GM12878 (cell line): ENCODE measurements around the gene E2F2. TPM values are rescaled to one million over a fixed set of nuclear protein-coding genes. Genes with fewer than 3 reads are reported as not detected.

Experiments
- ATAC-seq: fragments of 200-7000 bp; cut with Tn5 transposase; 3 replicates; pipeline ENCODE4 v1.9.1; 2020; ENCODE audit warnings: mild to moderate bottlenecking, moderate library complexity
- BruUV-seq: library from RNA; stranded (reverse); fragments of 400-500 nt; replicated peaks from 2 replicates; lab custom pipeline; 2021; lab: Mats Ljungman, UMichigan
- CTCF ChIA-PET: fragments of 300-600 bp; sonication (Branson Sonifier 250); formaldehyde crosslinking; extraction: SDS; loops from one replicate; lab custom pipeline; 2021; ENCODE audit warnings: inconsistent platforms; lab: Yijun Ruan, JAX
- POLR2A ChIA-PET: fragments of 350-600 bp; formaldehyde crosslinking; extraction: SDS; loops from one replicate; lab custom pipeline; 2021; ENCODE audit warnings: inconsistent platforms; lab: Charles Lee
- RAD21 ChIA-PET: fragments of 300-600 bp; sonication (Branson Sonifier 250); formaldehyde crosslinking; loops from one replicate; lab custom pipeline; 2023; ENCODE audit warnings: antibody characterized with exemption; ENCODE audit not compliant: unreplicated experiment; lab: Charles Lee
- SMC1A ChIA-PET: fragments of 300-600 bp; sonication (Branson Sonifier 250); formaldehyde crosslinking; loops from one replicate; lab custom pipeline; 2023; ENCODE audit not compliant: unreplicated experiment, uncharacterized antibody; lab: Charles Lee
- DNase-seq: peaks from one replicate; pipeline ENCODE4 v3.0.0-alpha.2; 2011; ENCODE audit warnings: low read depth, low spot score
- FAIRE-seq: peaks from 3 replicates; lab custom pipeline; 2011; peaks lifted over from hg19 to GRCh38; lab: Jason Lieb, UNC
- H2AFZ ChIP-seq: 2 replicates; pipeline ENCODE4 v1.6.0; 2011; ENCODE audit warnings: low read depth, low read length, control low read depth; ENCODE audit not compliant: control insufficient read depth
- H3K27ac ChIP-seq: 2 replicates; pipeline ENCODE4 v1.5.1; 2011; ENCODE audit warnings: control low read depth; ENCODE audit not compliant: control insufficient read depth, insufficient read depth
- H3K27me3 ChIP-seq, 2 experiments: replicated peaks in 1 of 2; 2 replicates each; pipeline versions ENCODE4 v1.6.0 to v1.6.1; 2011; ENCODE audit warnings: low read length in 1 of 2; ENCODE audit not compliant: control insufficient read depth in 2 of 2, insufficient read depth in 2 of 2
- H3K36me3 ChIP-seq, 2 experiments: 2 replicates each; pipeline ENCODE4 v1.5.1; 2011; ENCODE audit warnings: low read length in 1 of 2; ENCODE audit not compliant: control insufficient read depth in 2 of 2, insufficient read depth in 2 of 2
- H3K4me1 ChIP-seq: 2 replicates; pipeline ENCODE4 v1.6.1; 2011; ENCODE audit warnings: mild to moderate bottlenecking, low read length, moderate library complexity, mixed read lengths; ENCODE audit not compliant: control insufficient read depth, insufficient read depth
- H3K4me2 ChIP-seq: 2 replicates; pipeline ENCODE4 v1.6.0; 2011; ENCODE audit warnings: control low read depth; ENCODE audit not compliant: control insufficient read depth, insufficient read depth
- H3K4me3 ChIP-seq: fragments of 200-600 bp; sonication (generic); 2 replicates; pipeline ENCODE4 v1.5.1; 2016
- H3K79me2 ChIP-seq: 2 replicates; pipeline ENCODE4 v1.6.0; 2011; ENCODE audit warnings: low read length; ENCODE audit not compliant: control insufficient read depth, insufficient read depth
- H3K9ac ChIP-seq: 2 replicates; pipeline ENCODE4 v1.8.0; 2011; ENCODE audit warnings: low read length, control low read depth, mixed read lengths; ENCODE audit not compliant: control insufficient read depth, insufficient read depth
- H3K9me3 ChIP-seq: replicated peaks from 3 replicates; pipeline ENCODE4 v1.5.1; 2011; ENCODE audit warnings: mild to moderate bottlenecking, low read length; ENCODE audit not compliant: control insufficient read depth, insufficient read depth
- H4K20me1 ChIP-seq: 2 replicates; pipeline ENCODE4 v1.6.0; 2011; ENCODE audit not compliant: control insufficient read depth, insufficient read depth
- BRCA1 ChIP-seq: IDR thresholded peaks from 2 replicates; pipeline ENCODE4 v1.6.1; 2011; ENCODE audit warnings: low read depth, low read length, improper control_type of control experiment
- GABPA ChIP-seq: IDR thresholded peaks from 2 replicates; pipeline ENCODE4 v1.6.1; 2014; ENCODE audit warnings: antibody characterized with exemption, low read depth, mild to moderate bottlenecking, inconsistent platforms
- KAT2A ChIP-seq: conservative IDR thresholded peaks from 2 replicates; pipeline ENCODE4 v1.6.1; 2011; ENCODE audit warnings: low read depth, low read length; ENCODE audit not compliant: control insufficient read depth
- NBN ChIP-seq: fragments of 450-650 bp; IDR thresholded peaks from 2 replicates; pipeline ENCODE4 v1.6.1; 2016
- NR2F1 ChIP-seq: fragments of 450-650 bp; conservative IDR thresholded peaks from 2 replicates; pipeline ENCODE4 v1.6.1; 2017; ENCODE audit warnings: mild to moderate bottlenecking
- SMARCA5 ChIP-seq: fragments of 450-650 bp; IDR thresholded peaks from 2 replicates; pipeline ENCODE4 v1.6.1; 2017; ENCODE audit warnings: mild to moderate bottlenecking
- STAT3 ChIP-seq: IDR thresholded peaks from 2 replicates; pipeline ENCODE4 v1.6.1; 2011; ENCODE audit warnings: low read depth, low read length, improper control_type of control experiment
- WGBS: methylation state at CpG from one replicate; pipeline ENCODE4 v1.1.6; 2016; ENCODE audit warnings: low lambda C conversion rate; ENCODE audit not compliant: insufficient replicate concordance, insufficient coverage; ENCODE audit errors: missing lambda C conversion rate; 5-methylcytosine and 5-hydroxymethylcytosine counted together
- in situ Hi-C: fragments of 300-500 bp; cut with MboI; formaldehyde crosslinking; loops from 9 replicates; pipeline ENCODE4 v1.14.3; 2018; ENCODE audit warnings: mixed read lengths
- intact Hi-C: fragments of 100-400 bp; cut with micrococcal nuclease; formaldehyde crosslinking; loops from one replicate; pipeline ENCODE4 v1.14.2; 2022; ENCODE audit not compliant: unreplicated experiment
- polyA plus RNA-seq, 11 experiments: library from polyadenylated mRNA; depleted of rRNA in 4 of 11; unstranded in 6 of 11; stranded (reverse) in 5 of 11; fragments of >200 nt; fragmentation: Nextera tagmentation in 4 of 11; fragmentation: Illumina TruSeq in 1 of 11; extraction: Ambion mirVana in 4 of 11; extraction: Trizol in 1 of 11; gene quantifications; 1 replicate in 1 of 11; 2 replicates in 10 of 11; pipeline versions ENCODE4 v1.2.1 to v1.2.3, GENCODE V29; 2011 to 2016; ENCODE audit warnings: inconsistent platforms in 2 of 11, missing spikeins in 2 of 11, low read depth in 1 of 11
- total RNA-seq, 4 experiments: library from RNA; depleted of rRNA in 3 of 4; stranded (reverse); fragments of >200 nt in 3 of 4; fragmentation: Illumina TruSeq in 1 of 4; extraction: Trizol in 1 of 4; gene quantifications; 2 replicates each; pipeline versions ENCODE4 v1.2.1 to v1.2.3, GENCODE V29; 2013 to 2021
- TF ChIP-seq, protein P1 (sequence below): fragments of 450-650 bp; IDR thresholded peaks from 2 replicates; pipeline ENCODE4 v1.6.1; 2017; ENCODE audit warnings: mild to moderate bottlenecking, moderate library complexity
- TF ChIP-seq, protein P2 (sequence below): IDR thresholded peaks from 2 replicates; pipeline ENCODE4 v1.6.1; 2012; ENCODE audit warnings: low read depth, low read length, improper control_type of control experiment
- TF ChIP-seq, protein P3 (sequence below): IDR thresholded peaks from 2 replicates; pipeline ENCODE4 v1.6.1; 2012; ENCODE audit warnings: improper control_type of control experiment, low read depth, low read length; ENCODE audit not compliant: insufficient replicate concordance

E2F2 gene
- total and polyA plus RNA-seq, 10 of the 15 experiments (the other 5 are each of a cell fraction or from before 2014, with no cell fraction given) = 3.8 to 27.2 (median 14.6) TPM

DNA sequence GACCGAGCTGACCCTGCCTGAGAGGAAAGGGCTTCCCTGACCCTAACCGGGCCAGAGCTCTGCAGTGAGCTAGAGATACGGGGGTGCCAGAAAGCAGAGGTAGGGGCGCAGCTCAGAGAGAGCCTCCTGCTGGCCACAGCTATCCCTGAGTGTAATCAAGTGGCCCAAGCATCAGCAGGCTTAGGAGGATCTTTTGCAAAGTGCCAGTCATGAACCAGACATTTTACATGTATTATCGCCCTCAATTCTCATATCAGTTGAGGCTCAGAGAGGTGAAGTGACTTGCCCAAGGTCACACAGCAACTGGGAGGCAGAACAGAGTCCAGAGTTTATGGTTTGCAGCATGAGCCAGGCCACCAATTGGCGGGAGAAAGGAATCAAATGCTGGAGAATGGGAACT is 35.3 kb upstream of the E2F2 start (continued):
- TF ChIP-seq, protein P1, sequence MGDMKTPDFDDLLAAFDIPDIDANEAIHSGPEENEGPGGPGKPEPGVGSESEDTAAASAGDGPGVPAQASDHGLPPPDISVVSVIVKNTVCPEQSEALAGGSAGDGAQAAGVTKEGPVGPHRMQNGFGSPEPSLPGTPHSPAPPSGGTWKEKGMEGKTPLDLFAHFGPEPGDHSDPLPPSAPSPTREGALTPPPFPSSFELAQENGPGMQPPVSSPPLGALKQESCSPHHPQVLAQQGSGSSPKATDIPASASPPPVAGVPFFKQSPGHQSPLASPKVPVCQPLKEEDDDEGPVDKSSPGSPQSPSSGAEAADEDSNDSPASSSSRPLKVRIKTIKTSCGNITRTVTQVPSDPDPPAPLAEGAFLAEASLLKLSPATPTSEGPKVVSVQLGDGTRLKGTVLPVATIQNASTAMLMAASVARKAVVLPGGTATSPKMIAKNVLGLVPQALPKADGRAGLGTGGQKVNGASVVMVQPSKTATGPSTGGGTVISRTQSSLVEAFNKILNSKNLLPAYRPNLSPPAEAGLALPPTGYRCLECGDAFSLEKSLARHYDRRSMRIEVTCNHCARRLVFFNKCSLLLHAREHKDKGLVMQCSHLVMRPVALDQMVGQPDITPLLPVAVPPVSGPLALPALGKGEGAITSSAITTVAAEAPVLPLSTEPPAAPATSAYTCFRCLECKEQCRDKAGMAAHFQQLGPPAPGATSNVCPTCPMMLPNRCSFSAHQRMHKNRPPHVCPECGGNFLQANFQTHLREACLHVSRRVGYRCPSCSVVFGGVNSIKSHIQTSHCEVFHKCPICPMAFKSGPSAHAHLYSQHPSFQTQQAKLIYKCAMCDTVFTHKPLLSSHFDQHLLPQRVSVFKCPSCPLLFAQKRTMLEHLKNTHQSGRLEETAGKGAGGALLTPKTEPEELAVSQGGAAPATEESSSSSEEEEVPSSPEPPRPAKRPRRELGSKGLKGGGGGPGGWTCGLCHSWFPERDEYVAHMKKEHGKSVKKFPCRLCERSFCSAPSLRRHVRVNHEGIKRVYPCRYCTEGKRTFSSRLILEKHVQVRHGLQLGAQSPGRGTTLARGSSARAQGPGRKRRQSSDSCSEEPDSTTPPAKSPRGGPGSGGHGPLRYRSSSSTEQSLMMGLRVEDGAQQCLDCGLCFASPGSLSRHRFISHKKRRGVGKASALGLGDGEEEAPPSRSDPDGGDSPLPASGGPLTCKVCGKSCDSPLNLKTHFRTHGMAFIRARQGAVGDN = no peak
- TF ChIP-seq NR2F1 (no peak), BRCA1 (no peak), KAT2A (no peak), SMARCA5 (peak; percentile 76; the same call in 1 of the 2 replicates)
- TF ChIP-seq, all 136 proteins: peak for 2

DNA sequence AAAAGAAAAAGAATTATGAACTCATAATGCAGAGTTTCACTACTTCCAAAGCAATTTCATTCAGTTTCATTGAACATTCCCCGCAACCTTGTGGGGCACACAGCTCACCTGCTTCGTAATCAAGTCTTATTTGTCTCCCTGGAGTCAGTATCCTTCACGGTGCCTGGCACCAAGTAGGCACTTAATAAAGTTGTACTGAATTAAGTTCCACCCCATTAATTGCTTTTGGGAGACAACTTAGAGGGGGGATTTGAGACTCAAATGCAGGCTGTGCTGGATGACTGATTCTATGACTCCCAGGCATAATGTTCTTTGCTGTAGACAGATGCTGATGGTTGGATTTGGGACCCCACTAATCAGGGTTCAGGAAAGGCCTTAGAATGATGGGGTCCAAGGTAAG is 34.7 kb upstream of the E2F2 start:
- no peaks in the 10 kb centered on the region for H3K27me3 ChIP-seq
- no peaks in the 10 kb centered on the region for H3K36me3 ChIP-seq
- H3K4me2 ChIP-seq = no peak overlapping the region
- BruUV-seq = no TSS peak
- SMC1A ChIA-PET = interaction anchor here (1.2 to 16.8 kb wide), 5 partner anchors 8 to 30 kb away, joined by 4 to 419 read pairs (median 47); partner anchors contain the start of gene ID3
- CTCF ChIA-PET = interaction anchor here (1.0 to 2.9 kb wide), 8 partner anchors 19 to 206 kb away, joined by 3 to 14 read pairs (median 3); no protein-coding TSS in a partner anchor
- in situ Hi-C loops = no loop called here
- H4K20me1 ChIP-seq = no peaks in the 10 kb centered on the region
- POLR2A ChIA-PET = interaction anchor here (0.5 to 5.8 kb wide), 5 partner anchors 11 to 70 kb away, joined by 3 to 35 read pairs (median 3); no protein-coding TSS in a partner anchor
- no peak overlapping the region for H2AFZ ChIP-seq
- H3K9me3 ChIP-seq = no peaks in the 10 kb centered on the region
- no peaks in the 10 kb centered on the region for H3K79me2 ChIP-seq
- no peak for DNase-seq
- intact Hi-C loops = no loop called here
- no peak for FAIRE-seq
- H3K4me3 ChIP-seq = no peak overlapping the region
- RAD21 ChIA-PET = interaction anchor here (3.2 to 3.8 kb wide), 2 partner anchors 11 to 25 kb away, joined by 14 to 22 read pairs; no protein-coding TSS in a partner anchor
- WGBS = 95% methylated on average over 3 of the region's 3 CpGs
- no peak overlapping the region for H3K27ac ChIP-seq
- ATAC-seq = no peak
- H3K9ac ChIP-seq = no peak overlapping the region
- H3K4me1 ChIP-seq = peaks cover 33% of the 10 kb centered on the region
- TF ChIP-seq, protein P2, sequence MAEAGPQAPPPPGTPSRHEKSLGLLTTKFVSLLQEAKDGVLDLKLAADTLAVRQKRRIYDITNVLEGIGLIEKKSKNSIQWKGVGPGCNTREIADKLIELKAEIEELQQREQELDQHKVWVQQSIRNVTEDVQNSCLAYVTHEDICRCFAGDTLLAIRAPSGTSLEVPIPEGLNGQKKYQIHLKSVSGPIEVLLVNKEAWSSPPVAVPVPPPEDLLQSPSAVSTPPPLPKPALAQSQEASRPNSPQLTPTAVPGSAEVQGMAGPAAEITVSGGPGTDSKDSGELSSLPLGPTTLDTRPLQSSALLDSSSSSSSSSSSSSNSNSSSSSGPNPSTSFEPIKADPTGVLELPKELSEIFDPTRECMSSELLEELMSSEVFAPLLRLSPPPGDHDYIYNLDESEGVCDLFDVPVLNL = no peak
- TF ChIP-seq NBN (no peak), STAT3 (no peak), GABPA (no peak)
- TF ChIP-seq, protein P3, sequence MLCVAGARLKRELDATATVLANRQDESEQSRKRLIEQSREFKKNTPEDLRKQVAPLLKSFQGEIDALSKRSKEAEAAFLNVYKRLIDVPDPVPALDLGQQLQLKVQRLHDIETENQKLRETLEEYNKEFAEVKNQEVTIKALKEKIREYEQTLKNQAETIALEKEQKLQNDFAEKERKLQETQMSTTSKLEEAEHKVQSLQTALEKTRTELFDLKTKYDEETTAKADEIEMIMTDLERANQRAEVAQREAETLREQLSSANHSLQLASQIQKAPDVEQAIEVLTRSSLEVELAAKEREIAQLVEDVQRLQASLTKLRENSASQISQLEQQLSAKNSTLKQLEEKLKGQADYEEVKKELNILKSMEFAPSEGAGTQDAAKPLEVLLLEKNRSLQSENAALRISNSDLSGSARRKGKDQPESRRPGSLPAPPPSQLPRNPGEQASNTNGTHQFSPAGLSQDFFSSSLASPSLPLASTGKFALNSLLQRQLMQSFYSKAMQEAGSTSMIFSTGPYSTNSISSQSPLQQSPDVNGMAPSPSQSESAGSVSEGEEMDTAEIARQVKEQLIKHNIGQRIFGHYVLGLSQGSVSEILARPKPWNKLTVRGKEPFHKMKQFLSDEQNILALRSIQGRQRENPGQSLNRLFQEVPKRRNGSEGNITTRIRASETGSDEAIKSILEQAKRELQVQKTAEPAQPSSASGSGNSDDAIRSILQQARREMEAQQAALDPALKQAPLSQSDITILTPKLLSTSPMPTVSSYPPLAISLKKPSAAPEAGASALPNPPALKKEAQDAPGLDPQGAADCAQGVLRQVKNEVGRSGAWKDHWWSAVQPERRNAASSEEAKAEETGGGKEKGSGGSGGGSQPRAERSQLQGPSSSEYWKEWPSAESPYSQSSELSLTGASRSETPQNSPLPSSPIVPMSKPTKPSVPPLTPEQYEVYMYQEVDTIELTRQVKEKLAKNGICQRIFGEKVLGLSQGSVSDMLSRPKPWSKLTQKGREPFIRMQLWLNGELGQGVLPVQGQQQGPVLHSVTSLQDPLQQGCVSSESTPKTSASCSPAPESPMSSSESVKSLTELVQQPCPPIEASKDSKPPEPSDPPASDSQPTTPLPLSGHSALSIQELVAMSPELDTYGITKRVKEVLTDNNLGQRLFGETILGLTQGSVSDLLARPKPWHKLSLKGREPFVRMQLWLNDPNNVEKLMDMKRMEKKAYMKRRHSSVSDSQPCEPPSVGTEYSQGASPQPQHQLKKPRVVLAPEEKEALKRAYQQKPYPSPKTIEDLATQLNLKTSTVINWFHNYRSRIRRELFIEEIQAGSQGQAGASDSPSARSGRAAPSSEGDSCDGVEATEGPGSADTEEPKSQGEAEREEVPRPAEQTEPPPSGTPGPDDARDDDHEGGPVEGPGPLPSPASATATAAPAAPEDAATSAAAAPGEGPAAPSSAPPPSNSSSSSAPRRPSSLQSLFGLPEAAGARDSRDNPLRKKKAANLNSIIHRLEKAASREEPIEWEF = no peak
